ENCODE data around the gene GOLGA6D.
"Not testable (repeated sequence)": the region's sequence is repeated elsewhere in the genome, so short reads cannot be mapped to it uniquely, and the experiment has no call there.

Gene GOLGA6D

GRCh38 chr15:75282572-75282971 lies at the start of gene GOLGA6D:
TSS of gene GOLGA6D (plus strand) at chr15:75282835. CDS start at chr15:75282876, 41 bp downstream.
- DNase-seq (ENCODE audit: low read depth in 3 of 3): not testable (repeated sequence)

GRCh38 chr15:75233504-75234190 lies 49.0 kb upstream of the GOLGA6D start:
- DNase-seq (ENCODE audit: low read depth in 3 of 3): no peak

GRCh38 chr15:75234191-75234810 lies 48.3 kb upstream of the GOLGA6D start:
- no peak for DNase-seq (ENCODE audit: low read depth in 3 of 3)

GRCh38 chr15:75235051-75235673 lies 47.5 kb upstream of the GOLGA6D start:
- no peak for DNase-seq (ENCODE audit: low read depth in 3 of 3)

GRCh38 chr15:75235760-75236729 lies 46.6 kb upstream of the GOLGA6D start:
- no peak for DNase-seq (ENCODE audit: low read depth in 3 of 3)

- no peak for DNase-seq (ENCODE audit: low read depth in 3 of 3)
Observed at GRCh38 chr15:75237316-75237982, 45.2 kb upstream of the GOLGA6D start.

GRCh38 chr15:75238150-75238549 lies 44.5 kb upstream of the GOLGA6D start:
- DNase-seq (ENCODE audit: low read depth in 3 of 3): no peak

- DNase-seq (ENCODE audit: low read depth in 3 of 3): not testable (repeated sequence)
Observed at GRCh38 chr15:75245741-75246140, 36.9 kb upstream of the GOLGA6D start.

GRCh38 chr15:75248991-75249390 lies 33.6 kb upstream of the GOLGA6D start:
- DNase-seq (ENCODE audit: low read depth in 3 of 3): not testable (repeated sequence)

- no peak for DNase-seq (ENCODE audit: low read depth in 3 of 3)
Observed at GRCh38 chr15:75249726-75250125, 32.9 kb upstream of the GOLGA6D start.

- not testable (repeated sequence) for DNase-seq (ENCODE audit: low read depth in 3 of 3)
Observed at GRCh38 chr15:75251343-75251742, 31.3 kb upstream of the GOLGA6D start.

- DNase-seq (ENCODE audit: low read depth in 3 of 3): not testable (repeated sequence)
Observed at GRCh38 chr15:75252285-75252684, 30.4 kb upstream of the GOLGA6D start.

GRCh38 chr15:75258034-75258433 lies 24.6 kb upstream of the GOLGA6D start, which contains the start of gene GOLGA6C:
TSS of gene GOLGA6C (plus strand) at chr15:75258334. CDS start at chr15:75258599, 265 bp downstream.
- DNase-seq (ENCODE audit: low read depth in 3 of 3): not testable (repeated sequence)

- not testable (repeated sequence) for DNase-seq (ENCODE audit: low read depth in 3 of 3)
Observed at GRCh38 chr15:75258620-75259343, 23.9 kb upstream of the GOLGA6D start.

GRCh38 chr15:75259873-75260272 lies 22.8 kb upstream of the GOLGA6D start:
- not testable (repeated sequence) for DNase-seq (ENCODE audit: low read depth in 3 of 3)

GRCh38 chr15:75273751-75274359 lies 8.8 kb upstream of the GOLGA6D start:
- not testable (repeated sequence) for DNase-seq (ENCODE audit: low read depth in 3 of 3)

- DNase-seq (ENCODE audit: low read depth in 3 of 3): peak in 2 of 3 experiments; percentile 27 to 44
Observed at GRCh38 chr15:75274509-75275107, 8.0 kb upstream of the GOLGA6D start.

GRCh38 chr15:75275617-75276016 lies 7.0 kb upstream of the GOLGA6D start:
- DNase-seq (ENCODE audit: low read depth in 3 of 3): not testable (repeated sequence)

- not testable (repeated sequence) for DNase-seq (ENCODE audit: low read depth in 3 of 3)
Observed at GRCh38 chr15:75278497-75278896, 4.1 kb upstream of the GOLGA6D start.
